Activated CD8-positive, alpha-beta memory T cell treated with anti-CD3 and anti-CD28 coated beads for 36 hours (primary cell): ENCODE measurements around the gene SPRING1. TPM values are rescaled to one million over a fixed set of nuclear protein-coding genes. Genes with fewer than 3 reads are reported as not detected.
"Not testable (repeated sequence)": the region's sequence is repeated elsewhere in the genome, so short reads cannot be mapped to it uniquely, and the experiment has no call there.

Source experiments
- CTCF ChIA-PET: fragments of 350-600 bp; sonication (Branson Sonifier 250); formaldehyde crosslinking; loops from one replicate; lab custom pipeline; 2021; ENCODE audit warnings: antibody characterized with exemption; lab: Charles Lee
- POLR2A ChIA-PET: fragments of 350-600 bp; sonication (Branson Sonifier 250); formaldehyde crosslinking; loops from one replicate; lab custom pipeline; 2021; ENCODE audit warnings: antibody characterized with exemption; lab: Charles Lee
- total RNA-seq, 2 experiments: library from RNA; stranded (reverse); gene quantifications; one replicate each; pipeline ENCODE4 v1.2.3, GENCODE V29; 2021

Gene SPRING1
- total RNA-seq, 2 experiments from 2014 or later, result 37.7 to 39.1 TPM

GRCh38 chr12:116745554-116745953, 7.7 kb upstream of the SPRING1 start:
- ChIA-PET CTCF (no interaction called here), POLR2A (no interaction called here)

DNA sequence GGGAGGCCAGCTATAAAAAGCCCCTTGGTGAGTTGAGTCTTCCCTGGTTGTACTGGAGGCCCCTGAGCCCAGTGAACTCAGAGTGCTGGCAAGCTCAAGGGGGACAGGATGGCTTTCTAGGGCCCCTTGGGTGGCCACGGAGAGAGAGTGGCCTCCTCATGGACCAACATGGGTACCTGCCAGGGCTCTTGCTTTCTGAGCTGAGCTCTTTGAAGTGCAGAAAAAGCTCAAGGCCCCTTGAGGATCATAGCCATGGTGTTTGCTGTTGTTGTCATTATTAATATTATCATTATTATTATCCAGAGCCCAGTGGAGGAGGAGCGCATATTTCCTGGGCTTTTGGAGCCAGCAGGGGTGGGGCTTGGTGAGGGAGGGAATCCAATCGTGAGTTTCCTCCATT, 6.9 kb upstream of the SPRING1 start:
- CTCF ChIA-PET, result no interaction called here
- POLR2A ChIA-PET, result no interaction called here

GRCh38 chr12:116742787-116743186, 4.9 kb upstream of the SPRING1 start:
- CTCF ChIA-PET, result not testable (repeated sequence)
- POLR2A ChIA-PET, result interaction anchor here (0.7 kb wide), 1 partner anchor 144 kb away, joined by 6 read pairs; no protein-coding TSS in a partner anchor

- ChIA-PET POLR2A (no interaction called here), CTCF (no interaction called here)
Measured at GRCh38 chr12:116739381-116739887, 1.6 kb upstream of the SPRING1 start.

GRCh38 chr12:116736962-116737773, 701 bp downstream of the SPRING1 start:
- CTCF ChIA-PET, result no interaction called here

DNA sequence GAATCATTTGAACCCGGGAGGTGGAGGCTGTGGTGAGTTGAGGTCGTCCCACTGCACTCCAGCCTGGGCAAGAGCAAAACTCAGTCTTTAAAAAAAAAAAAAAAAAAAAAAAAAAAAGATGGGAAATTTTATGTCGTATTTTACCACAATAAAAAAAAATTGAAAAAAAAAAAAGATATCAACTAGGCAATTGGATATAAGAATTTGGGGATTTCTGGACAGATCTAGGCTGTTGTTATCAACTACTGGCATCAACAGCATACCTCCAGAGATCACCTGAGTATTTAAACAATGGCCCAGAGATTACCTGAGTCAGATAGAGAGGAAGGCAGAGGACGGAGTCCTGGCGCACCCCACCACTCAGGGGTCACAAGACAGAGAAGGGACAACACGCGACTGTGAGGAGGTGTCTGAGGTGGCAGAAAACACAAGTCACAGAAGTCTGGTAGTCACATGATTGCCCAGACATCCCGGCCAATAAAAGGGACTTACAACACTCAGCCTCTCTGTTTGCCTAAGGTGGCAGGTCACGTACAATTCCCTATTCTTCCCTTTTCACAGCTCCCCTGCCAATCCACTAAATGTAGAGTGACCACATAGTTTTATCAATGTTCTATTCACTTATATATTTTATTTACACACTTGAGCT, 1.8 kb downstream of the SPRING1 start:
- ChIA-PET CTCF (interaction anchor here (1.2 kb wide), 1 partner anchor 10 kb away, joined by 3 read pairs; no protein-coding TSS in a partner anchor), POLR2A (no interaction called here)

More at GRCh38 chr12:116736962-116737773, 701 bp downstream of the SPRING1 start:
- POLR2A ChIA-PET, result no interaction called here

GRCh38 chr12:116735084-116735483, 2.8 kb downstream of the SPRING1 start:
- CTCF ChIA-PET, result interaction anchor here (1.2 kb wide), 1 partner anchor 9 kb away, joined by 3 read pairs; no protein-coding TSS in a partner anchor
- POLR2A ChIA-PET, result no interaction called here

- POLR2A ChIA-PET, result no interaction called here
- CTCF ChIA-PET, result no interaction called here
Measured at GRCh38 chr12:116734156-116734768, 3.6 kb downstream of the SPRING1 start.

GRCh38 chr12:116731801-116732200, 6.1 kb downstream of the SPRING1 start:
- CTCF ChIA-PET, result interaction anchor here (1.6 kb wide), 1 partner anchor 455 kb away, joined by 4 read pairs; no protein-coding TSS in a partner anchor

GRCh38 chr12:116727891-116728290, 10.0 kb downstream of the SPRING1 start:
- CTCF ChIA-PET, result no interaction called here
- POLR2A ChIA-PET, result no interaction called here

More at GRCh38 chr12:116731801-116732200, 6.1 kb downstream of the SPRING1 start:
- POLR2A ChIA-PET, result no interaction called here

DNA sequence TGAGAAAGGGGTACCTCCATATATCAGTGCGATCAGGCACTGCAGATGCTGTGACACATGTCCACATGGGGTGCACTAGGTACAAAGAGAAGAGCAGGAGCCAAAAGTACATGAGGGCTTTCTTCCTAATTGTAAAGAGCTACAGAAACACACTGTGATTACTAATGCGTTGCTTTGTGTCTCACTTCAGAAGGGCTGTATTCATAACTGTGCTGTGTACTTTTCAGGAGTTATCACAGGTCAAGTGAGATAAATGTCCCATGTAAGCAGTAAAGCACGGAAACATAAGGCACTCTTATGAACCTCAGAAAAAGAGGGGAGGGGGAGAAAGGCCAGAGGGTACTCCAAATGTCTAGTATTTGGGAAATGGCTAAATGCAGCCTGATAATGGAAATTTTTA, 10.6 kb downstream of the SPRING1 start:
- CTCF ChIA-PET, result no interaction called here
- POLR2A ChIA-PET, result no interaction called here

GRCh38 chr12:116726694-116727093, 11.2 kb downstream of the SPRING1 start:
- ChIA-PET CTCF (no interaction called here), POLR2A (no interaction called here)

DNA sequence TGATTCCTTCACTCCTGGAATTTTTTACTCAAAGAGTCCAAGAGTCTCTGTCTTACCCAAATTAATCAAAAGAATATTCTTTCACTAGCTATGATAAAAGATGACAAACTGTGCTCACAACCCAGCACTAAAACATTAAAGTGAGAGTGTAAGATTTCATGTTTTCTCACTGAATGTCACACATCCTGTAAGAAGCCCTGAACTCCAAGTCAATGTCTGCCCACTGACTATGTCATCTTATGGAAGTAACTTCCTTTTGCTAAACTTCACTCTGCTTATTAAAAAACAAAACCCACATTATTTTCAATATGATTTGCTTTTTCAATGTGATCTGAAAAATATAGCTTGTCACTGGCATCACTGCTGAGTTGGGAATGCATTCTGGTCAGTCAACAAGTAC, 15.6 kb downstream of the SPRING1 start:
- ChIA-PET CTCF (interaction anchor here (1.0 kb wide), 1 partner anchor 160 kb away, joined by 3 read pairs; no protein-coding TSS in a partner anchor), POLR2A (no interaction called here)

- POLR2A ChIA-PET, result no interaction called here
Measured at GRCh38 chr12:116719731-116720528, 17.9 kb downstream of the SPRING1 start.

GRCh38 chr12:116718655-116719454, 19.0 kb downstream of the SPRING1 start:
- POLR2A ChIA-PET, result no interaction called here
- CTCF ChIA-PET, result interaction anchor here (1.0 to 1.1 kb wide), 2 partner anchors 15 to 41 kb away, joined by 3 read pairs; no protein-coding TSS in a partner anchor

More at GRCh38 chr12:116719731-116720528, 17.9 kb downstream of the SPRING1 start:
- CTCF ChIA-PET, result interaction anchor here (1.0 kb wide), 1 partner anchor 16 kb away, joined by 3 read pairs; no protein-coding TSS in a partner anchor

- POLR2A ChIA-PET, result no interaction called here
- CTCF ChIA-PET, result interaction anchor here (1.1 kb wide), 1 partner anchor 42 kb away, joined by 3 read pairs; no protein-coding TSS in a partner anchor
Measured at GRCh38 chr12:116717466-116718437, 20.1 kb downstream of the SPRING1 start.

GRCh38 chr12:116714175-116714574, 23.7 kb downstream of the SPRING1 start:
- POLR2A ChIA-PET, result no interaction called here
- CTCF ChIA-PET, result interaction anchor here (0.6 kb wide), 1 partner anchor 22 kb away, joined by 3 read pairs; no protein-coding TSS in a partner anchor
